K562 (cell line): ENCODE results near the gene SIGLEC11. TPM values are rescaled to one million over a fixed set of nuclear protein-coding genes. Genes with fewer than 3 reads are reported as not detected.
A peak's percentile ranks its signal among the peaks of the same experiment; 100 is the strongest.

Experiments
- ASH1L ChIP-seq: fragments of 450-650 bp; IDR thresholded peaks from 2 replicates; pipeline ENCODE4 v1.6.1; 2018; ENCODE audit warnings: borderline replicate concordance, mild to moderate bottlenecking, low read depth; ENCODE audit not compliant: partially characterized antibody
- ATF2 ChIP-seq: sonication (generic); formaldehyde crosslinking; IDR thresholded peaks from 2 replicates; pipeline ENCODE4 v1.8.1; 2022; ENCODE audit warnings: missing genetic modification reagents
- CCNT2 ChIP-seq: IDR thresholded peaks from 2 replicates; pipeline ENCODE4 v1.6.1; 2011; ENCODE audit warnings: borderline replicate concordance, low read depth, mild to moderate bottlenecking, moderate library complexity, mixed read lengths, low read length; ENCODE audit not compliant: insufficient read length; ENCODE audit errors: extremely low read depth
- DIDO1 ChIP-seq: fragments of 450-650 bp; IDR thresholded peaks from 2 replicates; pipeline ENCODE4 v1.6.1; 2016; ENCODE audit warnings: low read depth, missing biosample characterization, missing genetic modification characterization
- E4F1 ChIP-seq: fragments of 250-450 bp; sonication (Bioruptor Pico); IDR thresholded peaks from 2 replicates; pipeline ENCODE4 v1.5.0; 2021; ENCODE audit warnings: mild to moderate bottlenecking, borderline replicate concordance
- EP400 ChIP-seq: fragments of 450-650 bp; IDR thresholded peaks from 2 replicates; pipeline ENCODE4 v1.6.1; 2017; ENCODE audit warnings: antibody characterized with exemption, mild to moderate bottlenecking, moderate library complexity
- FIP1L1 ChIP-seq: fragments of 200-400 bp; formaldehyde crosslinking; IDR thresholded peaks from 2 replicates; pipeline ENCODE4 v1.6.1; 2018; ENCODE audit warnings: mild to moderate bottlenecking, low read depth, low read length; ENCODE audit not compliant: poor library complexity, severe bottlenecking
- HIVEP1 ChIP-seq: fragments of 250-450 bp; sonication (Bioruptor Pico); IDR thresholded peaks from 2 replicates; pipeline ENCODE4 v1.4.0; 2020; ENCODE audit warnings: mild to moderate bottlenecking
- KAT7 ChIP-seq: sonication (generic); formaldehyde crosslinking; IDR thresholded peaks from 2 replicates; pipeline ENCODE4 v1.8.0; 2022; ENCODE audit warnings: missing genetic modification reagents, mild to moderate bottlenecking, borderline replicate concordance
- KDM2B ChIP-seq: fragments of 250-450 bp; sonication (Bioruptor Pico); IDR thresholded peaks from 2 replicates; pipeline ENCODE4 v1.8.0; 2021; ENCODE audit warnings: mild to moderate bottlenecking, moderate library complexity
- SIRT6 ChIP-seq: IDR thresholded peaks from one replicate; pipeline ENCODE4 v1.6.1; 2012; ENCODE audit warnings: low read depth, mild to moderate bottlenecking, control low read depth, inconsistent platforms, low read length, moderate library complexity
- SRSF3 ChIP-seq: fragments of 200-400 bp; formaldehyde crosslinking; IDR thresholded peaks from 2 replicates; pipeline ENCODE4 v1.6.1; 2016; ENCODE audit warnings: mild to moderate bottlenecking, low read length, moderate library complexity; ENCODE audit not compliant: insufficient read depth
- UBTF ChIP-seq, 2 experiments: IDR thresholded peaks; 2 replicates each; pipeline ENCODE4 v1.6.1; 2012; ENCODE audit warnings: improper control_type of control experiment in 2 of 2, low read depth in 2 of 2, low read length in 2 of 2, borderline replicate concordance in 1 of 2
- ZKSCAN3 ChIP-seq: fragments of 250-450 bp; sonication (Bioruptor Pico); IDR thresholded peaks from 2 replicates; pipeline ENCODE4 v1.4.0; 2020
- ZNF12 ChIP-seq: sonication (generic); formaldehyde crosslinking; IDR thresholded peaks from 2 replicates; pipeline ENCODE4 v1.4.0; 2020; ENCODE audit warnings: mild to moderate bottlenecking, missing genetic modification reagents
- ZNF197 ChIP-seq: fragments of 200-800 bp; sonication (Bioruptor generic); IDR thresholded peaks from 2 replicates; pipeline ENCODE4 v1.6.1; 2016; ENCODE audit warnings: low read depth, missing genetic modification characterization, missing compliant biosample characterization
- ZNF311 ChIP-seq: fragments of 250-450 bp; sonication (Bioruptor Pico); IDR thresholded peaks from 2 replicates; pipeline ENCODE4 v1.4.0; 2020; ENCODE audit warnings: mild to moderate bottlenecking, moderate library complexity
- ZNF324 ChIP-seq: fragments of 250-450 bp; sonication (Bioruptor Pico); IDR thresholded peaks from 2 replicates; pipeline ENCODE4 v1.4.0; 2020; ENCODE audit warnings: mild to moderate bottlenecking
- ZNF444 ChIP-seq: fragments of 250-450 bp; sonication (Bioruptor Pico); IDR thresholded peaks from 2 replicates; pipeline ENCODE4 v1.4.0; 2020; ENCODE audit warnings: mild to moderate bottlenecking, moderate library complexity
- ZNF511 ChIP-seq: sonication (generic); formaldehyde crosslinking; IDR thresholded peaks from 2 replicates; pipeline ENCODE4 v1.8.0; 2022; ENCODE audit warnings: mild to moderate bottlenecking, missing genetic modification reagents
- polyA plus RNA-seq, 8 experiments: library from polyadenylated mRNA; depleted of rRNA in 4 of 8; stranded (reverse) in 5 of 8; unstranded in 3 of 8; fragments of >200 nt; fragmentation: Nextera tagmentation in 2 of 8; fragmentation: Illumina TruSeq in 1 of 8; extraction: Ambion mirVana in 2 of 8; extraction: Trizol in 1 of 8; gene quantifications; 2 replicates each; pipeline versions ENCODE4 v1.2.1 to v1.2.3, GENCODE V29; 2011 to 2014; ENCODE audit warnings: inconsistent platforms in 1 of 8, missing spikeins in 1 of 8
- total RNA-seq, 7 experiments: library from RNA; depleted of rRNA in 6 of 7; stranded (reverse); fragments of >200 nt in 6 of 7; fragmentation: Illumina TruSeq in 2 of 7; extraction: Trizol in 2 of 7; gene quantifications; 2 replicates each; pipeline versions ENCODE4 v1.2.1 to v1.2.3, GENCODE V29; 2011 to 2021; ENCODE audit warnings: low replicate concordance in 1 of 7

The SIGLEC11 gene
- total and polyA plus RNA-seq, 9 of the 15 experiments (the other 6 are each of a cell fraction or from before 2014, with no cell fraction given): not detected

- TF ChIP-seq ZNF511 (CRISPR knock-in tag) (peak; percentile 3; the same call in 1 of the 2 replicates), ATF2 (CRISPR knock-in tag) (no peak), DIDO1 (tag) (no peak), HIVEP1 (no peak), UBTF (IDR thresholded peaks at IDR 0.05; ENCODE audit: borderline replicate concordance in 1 of 2, low read depth in 2 of 2, low read length in 2 of 2) (peak in 1 of 2 experiments; percentile 27; a peak in 1 of 4 replicates), ZNF12 (CRISPR knock-in tag) (peak; percentile 61; the same call in 1 of the 2 replicates), ZNF311 (CRISPR knock-in tag) (no peak), SRSF3 (no peak), ZNF444 (CRISPR knock-in tag) (0 out of 2 replicates have a peak, but pooled peaks have one; percentile 40), KAT7 (CRISPR knock-in tag) (peak; percentile 96), SIRT6 (peak; percentile 40), KDM2B (no peak), ZNF197 (no peak), ZKSCAN3 (no peak), ZNF324 (CRISPR knock-in tag) (peak; percentile 55; the same call in 1 of the 2 replicates), CCNT2 (peak; percentile 11), FIP1L1 (peak; percentile 87), EP400 (peak; percentile 84; the same call in 1 of the 2 replicates), E4F1 (CRISPR knock-in tag) (peak; percentile 52; the same call in 1 of the 2 replicates), ASH1L (no peak)
These were observed 31.1 kb downstream of the SIGLEC11 start (continued) for GRCh38 chr19:49929611-49930482.
